G401 (cell line): ENCODE results near the gene SLC24A4. TPM values are rescaled to one million over a fixed set of nuclear protein-coding genes. Genes with fewer than 3 reads are reported as not detected.
A peak's percentile ranks its signal among the peaks of the same experiment; 100 is the strongest.

Source experiments
- DNase-seq: peaks from one replicate; pipeline ENCODE4 v3.0.0-alpha.2; 2015; ENCODE audit warnings: low spot score
- in situ Hi-C: cut with HindIII; loops from 2 replicates; pipeline ENCODE4 v1.10.0; 2016; ENCODE audit warnings: low sequenced_read_pairs, mixed read lengths
- total RNA-seq: library from RNA; depleted of rRNA; stranded (reverse); fragments of >200 nt; shearing (Covaris generic); gene quantifications from 2 replicates; pipeline ENCODE4 v1.2.3, GENCODE V29; 2014

SLC24A4 gene
- total RNA-seq, 1 experiment from 2014 or later, result not detected

GRCh38 chr14:92356677-92357076, 33.7 kb downstream of the SLC24A4 start:
- no peak for DNase-seq
- in situ Hi-C loops, result no loop called here

- in situ Hi-C loops, result no loop called here
- DNase-seq, result peak; percentile 3
Observed at GRCh38 chr14:92360651-92361370, 37.8 kb downstream of the SLC24A4 start.

DNA sequence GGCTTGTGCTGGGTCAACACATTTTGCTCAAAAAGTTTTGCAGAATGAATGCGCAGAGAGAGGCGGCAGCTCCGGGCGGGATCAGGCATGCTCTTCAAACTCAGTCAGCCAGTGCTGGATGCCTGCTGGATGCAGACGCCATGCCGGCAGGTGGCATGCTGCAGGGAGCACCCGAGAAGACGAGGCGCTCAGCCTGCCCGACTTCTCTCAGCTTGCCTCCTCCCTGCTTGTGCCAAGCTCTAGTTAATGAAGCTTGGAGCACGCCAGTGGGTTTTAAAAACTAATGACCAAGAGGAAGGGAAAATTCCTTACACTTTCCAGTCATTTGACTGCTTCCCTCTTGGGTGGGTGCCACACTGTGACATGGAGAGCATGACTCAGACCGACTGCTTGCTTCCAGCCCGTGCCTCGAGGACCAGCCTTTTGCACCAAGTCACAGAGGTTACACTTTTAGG, 39.8 kb downstream of the SLC24A4 start:
- in situ Hi-C loops, result no loop called here
- DNase-seq, result peak; percentile 68

GRCh38 chr14:92366237-92366636, 43.3 kb downstream of the SLC24A4 start:
- in situ Hi-C loops, result no loop called here
- no peak for DNase-seq

DNA sequence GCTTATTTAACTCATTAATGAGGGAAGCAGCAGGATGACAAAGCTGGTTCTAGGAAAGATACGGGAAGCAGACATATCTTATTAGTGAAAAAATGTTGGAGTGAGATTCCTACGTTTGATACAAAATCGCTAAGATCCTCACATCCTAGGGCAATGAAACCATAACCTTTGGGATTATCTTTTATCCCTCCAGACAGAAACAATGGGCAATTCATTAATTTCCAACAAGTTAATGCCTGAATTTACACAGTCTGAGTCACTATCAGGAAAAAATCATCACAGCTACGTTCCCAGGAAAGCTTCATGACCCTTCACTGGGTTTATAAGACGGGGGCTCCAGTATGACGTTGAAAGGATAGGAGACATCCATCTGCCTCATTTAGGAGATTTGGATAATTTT, 45.0 kb downstream of the SLC24A4 start:
- no peak for DNase-seq
- in situ Hi-C loops, result no loop called here

DNA sequence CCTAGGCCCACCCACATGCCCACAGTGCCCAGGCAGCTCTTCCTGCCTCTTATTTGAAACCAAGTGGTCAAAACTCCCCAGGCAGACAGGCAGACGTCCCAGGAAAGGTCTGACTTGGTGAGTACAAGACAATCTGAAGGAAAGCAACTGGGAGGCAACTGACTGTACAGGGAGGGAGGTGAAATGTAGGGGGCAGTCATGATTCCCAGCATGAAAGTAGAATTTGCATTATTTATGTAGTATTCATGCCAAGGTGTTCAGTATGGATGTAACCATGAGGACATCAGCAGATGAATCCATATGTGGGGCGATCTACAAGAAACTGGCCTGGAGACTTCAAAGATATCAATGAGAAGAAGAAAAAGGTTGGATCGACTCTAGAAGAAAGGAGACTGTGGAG, 46.1 kb downstream of the SLC24A4 start:
- in situ Hi-C loops, result no loop called here
- no peak for DNase-seq

GRCh38 chr14:92372230-92372629, 49.3 kb downstream of the SLC24A4 start:
- in situ Hi-C loops, result no loop called here
- no peak for DNase-seq

DNA sequence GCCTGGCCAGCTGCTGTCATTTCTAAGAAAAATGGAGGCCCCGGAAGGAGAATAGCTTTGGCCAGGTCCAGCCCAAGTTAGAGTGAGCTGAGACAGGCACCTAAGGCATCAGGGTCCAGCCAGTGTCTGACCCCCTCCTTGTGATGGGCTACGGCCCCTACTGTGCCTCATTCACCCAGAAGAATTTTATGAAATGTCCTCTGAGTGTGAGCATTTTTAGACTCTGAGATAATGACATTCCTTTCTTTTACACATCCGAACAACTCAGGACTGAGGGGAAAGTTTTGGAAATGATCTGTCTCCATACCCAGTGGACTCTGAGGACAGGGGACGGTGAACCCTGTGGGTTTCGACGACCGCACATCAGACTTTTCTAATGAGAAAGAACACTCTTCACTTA, 50.4 kb downstream of the SLC24A4 start:
- in situ Hi-C loops, result no loop called here
- no peak for DNase-seq

GRCh38 chr14:92380131-92380530, 57.2 kb downstream of the SLC24A4 start:
- no peak for DNase-seq
- in situ Hi-C loops, result no loop called here

DNA sequence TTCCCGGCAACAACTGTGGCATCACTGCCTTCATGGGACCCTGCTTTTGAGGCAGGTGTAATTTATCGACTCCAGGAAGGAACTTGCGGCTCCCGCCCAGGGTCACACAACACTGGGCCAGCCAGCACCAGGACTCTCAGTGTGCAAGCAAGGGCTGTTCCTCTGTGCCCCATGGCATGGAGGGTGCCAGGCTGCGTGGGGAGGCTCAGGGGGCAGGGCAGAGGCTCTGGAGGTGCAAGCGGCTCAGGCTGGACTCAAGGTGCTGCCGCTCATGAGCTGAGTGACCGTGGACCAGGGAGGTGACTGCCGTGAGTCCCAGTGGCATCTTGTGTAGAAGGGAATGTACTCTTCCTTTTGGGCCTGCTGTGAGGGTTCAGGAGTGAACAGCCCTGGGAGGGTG, 57.6 kb downstream of the SLC24A4 start:
- in situ Hi-C loops, result no loop called here
- DNase-seq, result no peak

DNA sequence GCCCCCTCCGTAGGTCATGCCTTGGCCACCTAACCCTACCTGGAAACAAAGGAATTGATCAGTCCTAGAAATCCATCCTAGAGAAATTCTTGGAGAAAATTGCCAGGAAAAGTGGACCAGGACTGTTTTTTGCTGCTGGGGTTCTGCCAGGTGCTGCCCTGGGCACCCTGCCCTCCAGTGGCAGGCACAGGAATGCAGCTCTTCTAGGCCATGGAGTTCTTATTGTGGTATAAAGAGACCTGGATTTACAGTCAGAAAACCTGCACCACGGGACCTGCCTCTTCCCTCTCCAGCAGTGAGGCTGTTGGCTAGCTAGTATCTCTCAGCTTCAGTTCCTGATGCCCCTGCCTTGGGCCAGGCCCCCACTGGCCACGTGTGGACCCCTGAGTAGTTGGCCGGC, 59.7 kb downstream of the SLC24A4 start:
- DNase-seq, result no peak
- in situ Hi-C loops, result no loop called here

GRCh38 chr14:92383805-92384204, 60.8 kb downstream of the SLC24A4 start:
- DNase-seq, result no peak
- in situ Hi-C loops, result no loop called here

DNA sequence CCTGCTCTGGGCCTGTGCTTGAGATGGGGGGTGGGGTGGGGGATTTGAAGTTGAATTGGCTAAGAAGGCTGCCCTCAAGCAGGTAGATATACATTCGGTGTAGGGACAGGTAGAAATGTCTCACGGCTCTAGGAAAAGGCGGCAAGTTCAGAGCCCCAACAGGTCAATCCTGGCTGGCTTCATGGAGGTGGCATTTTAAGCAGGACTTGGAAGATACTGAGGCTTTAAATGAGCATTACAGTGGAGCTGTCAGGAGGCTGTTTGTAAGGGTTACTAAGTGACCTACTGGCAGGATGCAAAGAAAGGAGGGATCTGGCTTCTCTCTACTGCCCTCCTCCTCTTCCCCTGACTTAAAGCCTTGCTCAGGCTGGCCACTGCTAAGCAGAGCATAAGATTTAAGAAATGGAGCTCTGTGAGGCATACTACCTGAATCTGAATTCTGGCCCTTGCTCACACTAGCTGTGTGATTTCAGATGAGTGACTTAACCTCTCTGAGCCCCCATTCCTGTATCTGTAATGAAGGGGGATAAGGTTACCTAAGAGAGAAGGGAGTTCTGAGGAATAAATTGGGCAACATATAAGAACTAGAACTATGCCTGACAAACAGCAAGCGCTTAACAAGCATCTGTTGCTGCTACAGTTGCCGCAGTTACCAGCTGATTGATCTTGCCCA, 61.6 kb downstream of the SLC24A4 start:
- DNase-seq, result no peak

GRCh38 chr14:92385561-92385960, 62.6 kb downstream of the SLC24A4 start:
- no peak for DNase-seq
- in situ Hi-C loops, result no loop called here

More for the DNA sequence above, 61.6 kb downstream of the SLC24A4 start:
- in situ Hi-C loops, result no loop called here

GRCh38 chr14:92386165-92386564, 63.2 kb downstream of the SLC24A4 start:
- in situ Hi-C loops, result no loop called here
- no peak for DNase-seq

DNA sequence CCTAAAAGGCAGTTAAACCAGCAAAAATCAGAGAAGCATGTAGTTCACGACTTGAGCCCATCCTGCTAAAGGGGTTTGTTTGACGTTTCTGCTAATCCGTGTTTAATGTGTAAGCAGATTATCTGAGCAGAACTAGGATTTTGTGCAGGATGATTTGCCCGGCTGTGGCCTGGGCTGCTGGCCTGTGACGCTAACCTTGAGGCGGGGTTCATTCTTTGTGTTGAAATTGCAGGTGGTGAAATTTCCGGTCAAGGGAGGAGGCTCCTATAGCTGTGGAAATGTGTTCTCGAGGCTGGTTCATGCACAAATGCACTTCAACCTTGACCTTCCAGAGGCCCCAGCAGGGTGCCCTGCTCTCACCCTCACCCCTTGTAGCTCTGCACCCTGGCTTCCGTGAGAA, 63.7 kb downstream of the SLC24A4 start:
- in situ Hi-C loops, result no loop called here
- no peak for DNase-seq

- in situ Hi-C loops, result no loop called here
- no peak for DNase-seq
Observed at GRCh38 chr14:92387578-92387977, 64.6 kb downstream of the SLC24A4 start.

- in situ Hi-C loops, result no loop called here
Observed at GRCh38 chr14:92389598-92390158, 66.7 kb downstream of the SLC24A4 start.

GRCh38 chr14:92391726-92392125, 68.8 kb downstream of the SLC24A4 start:
- DNase-seq, result no peak
- in situ Hi-C loops, result no loop called here

More at GRCh38 chr14:92389598-92390158, 66.7 kb downstream of the SLC24A4 start:
- DNase-seq, result peak; percentile 51

- DNase-seq, result no peak
- in situ Hi-C loops, result no loop called here
Observed at GRCh38 chr14:92392711-92393110, 69.7 kb downstream of the SLC24A4 start.
